ENCODE results near the gene COL1A2. TPM values are rescaled to one million over a fixed set of nuclear protein-coding genes. Genes with fewer than 3 reads are reported as not detected.
A peak's percentile ranks its signal among the peaks of the same experiment; 100 is the strongest.

Gene COL1A2
- total RNA-seq, 2 donors from 2014 or later = 67.0 to 228 TPM

GRCh38 chr7:94434042-94434441 is 39.3 kb downstream of the COL1A2 start:
- Histone ChIP-seq H3K36me3 (no peaks in the 10 kb centered on the region), H3K4me1 (no peaks in the 10 kb centered on the region), H3K27me3 (no peaks in the 10 kb centered on the region), H3K9me3 (no peaks in the 10 kb centered on the region), H3K27ac (no peak overlapping the region), H3K4me3 (no peak overlapping the region)
- DNase-seq (ENCODE audit: low spot score) = no peak
- TF ChIP-seq CTCF (IDR thresholded peaks at IDR 0.05) = no peak

GRCh38 chr7:94436018-94436604 is 41.4 kb downstream of the COL1A2 start:
- Histone ChIP-seq H3K9me3 (no peaks in the 10 kb centered on the region), H3K36me3 (no peaks in the 10 kb centered on the region), H3K27me3 (no peaks in the 10 kb centered on the region), H3K4me3 (no peak overlapping the region), H3K27ac (no peak overlapping the region), H3K4me1 (no peaks in the 10 kb centered on the region)
- DNase-seq (ENCODE audit: low spot score) = no peak
- TF ChIP-seq CTCF (IDR thresholded peaks at IDR 0.05) = peak; percentile 57 to 85

GRCh38 chr7:94436700-94437099 is 42.0 kb downstream of the COL1A2 start:
- Histone ChIP-seq H3K4me1 (no peaks in the 10 kb centered on the region), H3K36me3 (no peaks in the 10 kb centered on the region), H3K27ac (no peak overlapping the region), H3K27me3 (no peaks in the 10 kb centered on the region), H3K9me3 (no peaks in the 10 kb centered on the region), H3K4me3 (no peak overlapping the region)
- no peak for TF ChIP-seq CTCF (IDR thresholded peaks at IDR 0.05)
- no peak for DNase-seq (ENCODE audit: low spot score)

- Histone ChIP-seq H3K27me3 (no peaks in the 10 kb centered on the region), H3K36me3 (no peaks in the 10 kb centered on the region), H3K4me1 (no peaks in the 10 kb centered on the region), H3K27ac (no peak overlapping the region), H3K4me3 (no peak overlapping the region), H3K9me3 (no peaks in the 10 kb centered on the region)
- no peak for DNase-seq (ENCODE audit: low spot score)
- TF ChIP-seq CTCF (IDR thresholded peaks at IDR 0.05) = no peak
Observed at GRCh38 chr7:94439893-94440381, 45.2 kb downstream of the COL1A2 start.

GRCh38 chr7:94440451-94441039 is 45.9 kb downstream of the COL1A2 start:
- DNase-seq (ENCODE audit: low spot score) = no peak
- no peaks in the 10 kb centered on the region for H3K36me3 ChIP-seq
- no peaks in the 10 kb centered on the region for H3K27me3 ChIP-seq
- no peaks in the 10 kb centered on the region for H3K4me1 ChIP-seq
- no peak for TF ChIP-seq CTCF (IDR thresholded peaks at IDR 0.05)
- H3K9me3 ChIP-seq = no peaks in the 10 kb centered on the region
- no peak overlapping the region for H3K27ac ChIP-seq
- no peak overlapping the region for H3K4me3 ChIP-seq

GRCh38 chr7:94441138-94441537 is 46.4 kb downstream of the COL1A2 start:
- DNase-seq (ENCODE audit: low spot score) = no peak
- no peak for TF ChIP-seq CTCF (IDR thresholded peaks at IDR 0.05)
- Histone ChIP-seq H3K27me3 (no peaks in the 10 kb centered on the region), H3K4me3 (no peak overlapping the region), H3K9me3 (no peaks in the 10 kb centered on the region), H3K36me3 (no peaks in the 10 kb centered on the region), H3K4me1 (no peaks in the 10 kb centered on the region), H3K27ac (no peak overlapping the region)

Measured in right atrium auricular region (tissue), 2 donors.